SK-N-SH treated with all-trans-retinoic acid at 6 μM for 48 hours (cell line): ENCODE measurements around the gene SLC24A1.

ENCODE experiments used
- ATAC-seq: fragments of 200-7000 bp; cut with Tn5 transposase; 3 replicates; pipeline ENCODE4 v1.9.1; 2020; ENCODE audit warnings: mild to moderate bottlenecking, moderate library complexity
- ARNTL ChIP-seq: fragments of 450-650 bp; formaldehyde crosslinking; IDR thresholded peaks from 2 replicates; pipeline ENCODE4 v1.5.0; 2020; ENCODE audit warnings: low read depth, mild to moderate bottlenecking, moderate library complexity, borderline replicate concordance
- BACH2 ChIP-seq: fragments of 250-450 bp; sonication (Bioruptor Pico); IDR thresholded peaks from 2 replicates; pipeline ENCODE4 v1.9.0; 2021; ENCODE audit warnings: mild to moderate bottlenecking, borderline replicate concordance
- CSDC2 ChIP-seq: fragments of 250-450 bp; sonication (Bioruptor Pico); IDR thresholded peaks from 2 replicates; pipeline ENCODE4 v1.5.0; 2020; ENCODE audit warnings: mild to moderate bottlenecking, moderate library complexity
- CSRNP3 ChIP-seq: fragments of 250-450 bp; sonication (Bioruptor Pico); IDR thresholded peaks from 2 replicates; pipeline ENCODE4 v1.5.1; 2021; ENCODE audit warnings: mild to moderate bottlenecking, moderate library complexity
- ESRRG ChIP-seq: fragments of 250-450 bp; sonication (Bioruptor Pico); IDR thresholded peaks from 2 replicates; pipeline ENCODE4 v1.6.1; 2021; ENCODE audit warnings: mild to moderate bottlenecking
- GLIS3 ChIP-seq: fragments of 250-450 bp; sonication (Bioruptor Pico); IDR thresholded peaks from 2 replicates; pipeline ENCODE4 v1.5.0; 2020; ENCODE audit warnings: mild to moderate bottlenecking, moderate library complexity
- OSR1 ChIP-seq: fragments of 250-450 bp; sonication (Bioruptor Pico); IDR thresholded peaks from 2 replicates; pipeline ENCODE4 v1.8.0; 2022; ENCODE audit warnings: moderate library complexity, mild to moderate bottlenecking, inconsistent platforms
- PPARA ChIP-seq: fragments of 250-450 bp; sonication (Bioruptor Pico); IDR thresholded peaks from 2 replicates; pipeline ENCODE4 v1.5.0; 2020; ENCODE audit warnings: mild to moderate bottlenecking, borderline replicate concordance
- RARB ChIP-seq: fragments of 250-450 bp; sonication (Bioruptor Pico); IDR thresholded peaks from 2 replicates; pipeline ENCODE4 v1.8.0; 2021; ENCODE audit warnings: mild to moderate bottlenecking, moderate library complexity
- SNAI2 ChIP-seq: fragments of 250-450 bp; sonication (Bioruptor Pico); IDR thresholded peaks from 2 replicates; pipeline ENCODE4 v1.5.0; 2020; ENCODE audit warnings: mild to moderate bottlenecking, moderate library complexity
- TCF4 ChIP-seq: fragments of 250-450 bp; sonication (Bioruptor Pico); IDR thresholded peaks from 2 replicates; pipeline ENCODE4 v1.8.0; 2021; ENCODE audit warnings: mild to moderate bottlenecking, moderate library complexity, borderline replicate concordance
- TOX ChIP-seq: fragments of 250-450 bp; sonication (Bioruptor Pico); IDR thresholded peaks from 2 replicates; pipeline ENCODE4 v1.8.0; 2021; ENCODE audit warnings: mild to moderate bottlenecking, moderate library complexity, borderline replicate concordance
- ZC3H10 ChIP-seq: fragments of 250-450 bp; sonication (Bioruptor Pico); IDR thresholded peaks from 2 replicates; pipeline ENCODE4 v1.5.1; 2021; ENCODE audit warnings: mild to moderate bottlenecking, moderate library complexity
- ZFP3 ChIP-seq: fragments of 250-450 bp; sonication (Bioruptor Pico); IDR thresholded peaks from 2 replicates; pipeline ENCODE4 v1.5.0; 2020; ENCODE audit warnings: mild to moderate bottlenecking, moderate library complexity
- ZFP30 ChIP-seq: fragments of 450-650 bp; formaldehyde crosslinking; IDR thresholded peaks from 2 replicates; pipeline ENCODE4 v1.5.0; 2022; ENCODE audit warnings: mild to moderate bottlenecking, moderate library complexity
- ZNF565 ChIP-seq: fragments of 450-650 bp; formaldehyde crosslinking; conservative IDR thresholded peaks from 2 replicates; pipeline ENCODE4 v1.5.0; 2020; ENCODE audit warnings: low read depth, mild to moderate bottlenecking, moderate library complexity
- ZNF70 ChIP-seq: fragments of 450-650 bp; formaldehyde crosslinking; IDR thresholded peaks from 2 replicates; pipeline ENCODE4 v1.5.0; 2020; ENCODE audit warnings: mild to moderate bottlenecking, moderate library complexity
- ZNF8 ChIP-seq: fragments of 450-650 bp; formaldehyde crosslinking; IDR thresholded peaks from 2 replicates; pipeline ENCODE4 v1.5.0; 2020; ENCODE audit warnings: mild to moderate bottlenecking, moderate library complexity
- TF ChIP-seq, protein P1 (sequence below): fragments of 250-450 bp; sonication (Bioruptor Pico); IDR thresholded peaks from 2 replicates; pipeline ENCODE4 v1.8.0; 2020; ENCODE audit warnings: mild to moderate bottlenecking, moderate library complexity, borderline replicate concordance
- TF ChIP-seq, protein P2 (sequence below): fragments of 250-450 bp; sonication (Bioruptor Pico); IDR thresholded peaks from 2 replicates; pipeline ENCODE4 v1.5.1; 2020; ENCODE audit warnings: low read depth, mild to moderate bottlenecking, moderate library complexity
- TF ChIP-seq, protein P3 (sequence below): fragments of 250-450 bp; sonication (Bioruptor Pico); IDR thresholded peaks from 2 replicates; pipeline ENCODE4 v1.5.0; 2020; ENCODE audit warnings: mild to moderate bottlenecking, moderate library complexity

The SLC24A1 gene

DNA sequence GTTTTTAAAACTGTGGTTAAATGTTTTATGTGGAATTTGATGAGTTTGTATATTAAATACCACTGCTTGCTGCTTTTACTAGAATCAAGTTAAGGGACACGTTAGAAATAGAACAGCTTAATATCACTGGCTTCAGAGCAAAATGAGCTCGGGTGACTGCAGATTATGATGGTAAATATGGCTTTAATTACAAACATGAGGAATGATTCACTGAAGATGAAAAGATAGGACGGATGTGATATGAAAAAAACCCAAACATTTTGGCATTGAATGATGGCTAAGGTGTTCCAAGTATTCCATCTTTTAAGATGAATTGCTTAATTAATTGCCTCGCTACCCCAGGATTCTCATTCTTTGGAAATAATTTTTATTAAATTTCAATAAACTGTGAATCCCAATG, 33.7 kb downstream of the SLC24A1 start:
- TF ChIP-seq RARB (CRISPR knock-in tag) (no peak), ZNF565 (no peak), GLIS3 (CRISPR knock-in tag) (no peak), OSR1 (CRISPR knock-in tag) (no peak), TOX (CRISPR knock-in tag) (no peak), ZFP30 (CRISPR knock-in tag) (no peak), PPARA (CRISPR knock-in tag) (no peak), ZNF8 (CRISPR knock-in tag) (no peak), BACH2 (CRISPR knock-in tag) (no peak), SNAI2 (CRISPR knock-in tag) (no peak), CSRNP3 (CRISPR knock-in tag) (no peak)
- peak; percentile 75 for ATAC-seq

- no peak for ATAC-seq
- TF ChIP-seq ZNF565 (no peak), OSR1 (CRISPR knock-in tag) (no peak), RARB (CRISPR knock-in tag) (no peak), CSRNP3 (CRISPR knock-in tag) (no peak), ZNF70 (CRISPR knock-in tag) (no peak), ZNF8 (CRISPR knock-in tag) (no peak), ARNTL (CRISPR knock-in tag) (no peak), PPARA (CRISPR knock-in tag) (no peak)
- TF ChIP-seq, protein P1, sequence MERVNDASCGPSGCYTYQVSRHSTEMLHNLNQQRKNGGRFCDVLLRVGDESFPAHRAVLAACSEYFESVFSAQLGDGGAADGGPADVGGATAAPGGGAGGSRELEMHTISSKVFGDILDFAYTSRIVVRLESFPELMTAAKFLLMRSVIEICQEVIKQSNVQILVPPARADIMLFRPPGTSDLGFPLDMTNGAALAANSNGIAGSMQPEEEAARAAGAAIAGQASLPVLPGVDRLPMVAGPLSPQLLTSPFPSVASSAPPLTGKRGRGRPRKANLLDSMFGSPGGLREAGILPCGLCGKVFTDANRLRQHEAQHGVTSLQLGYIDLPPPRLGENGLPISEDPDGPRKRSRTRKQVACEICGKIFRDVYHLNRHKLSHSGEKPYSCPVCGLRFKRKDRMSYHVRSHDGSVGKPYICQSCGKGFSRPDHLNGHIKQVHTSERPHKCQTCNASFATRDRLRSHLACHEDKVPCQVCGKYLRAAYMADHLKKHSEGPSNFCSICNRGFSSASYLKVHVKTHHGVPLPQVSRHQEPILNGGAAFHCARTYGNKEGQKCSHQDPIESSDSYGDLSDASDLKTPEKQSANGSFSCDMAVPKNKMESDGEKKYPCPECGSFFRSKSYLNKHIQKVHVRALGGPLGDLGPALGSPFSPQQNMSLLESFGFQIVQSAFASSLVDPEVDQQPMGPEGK (CRISPR knock-in tag): no peak
- TF ChIP-seq, all 23 proteins: peak for 0
Observed at GRCh38 chr15:65659502-65660052, 37.8 kb downstream of the SLC24A1 start.

- TF ChIP-seq ZNF8 (CRISPR knock-in tag) (no peak), OSR1 (CRISPR knock-in tag) (no peak), ZC3H10 (no peak), ZNF70 (CRISPR knock-in tag) (no peak), CSDC2 (CRISPR knock-in tag) (no peak), CSRNP3 (CRISPR knock-in tag) (no peak), PPARA (CRISPR knock-in tag) (no peak)
- ATAC-seq: no peak
Observed at GRCh38 chr15:65660927-65661326, 39.2 kb downstream of the SLC24A1 start.

DNA sequence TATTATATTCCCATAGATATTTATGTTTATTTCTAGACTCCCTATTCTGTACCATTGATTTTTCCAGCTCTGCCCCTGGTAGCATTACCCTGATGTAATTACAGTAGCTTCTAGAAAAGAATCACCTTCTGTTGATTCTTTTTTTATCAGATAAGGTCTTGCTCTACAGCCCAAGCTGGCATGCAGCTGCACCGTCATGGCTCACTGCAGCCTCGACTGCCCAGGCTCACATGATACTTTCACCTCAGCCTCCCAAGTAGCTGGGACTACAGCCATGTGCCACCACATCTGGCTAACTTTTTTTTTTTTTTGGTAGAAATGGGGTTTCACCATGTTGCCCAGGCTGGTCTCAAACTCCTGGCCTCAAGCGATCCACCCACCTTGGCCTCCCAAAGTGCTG, 41.8 kb downstream of the SLC24A1 start:
- no peak for ATAC-seq
- TF ChIP-seq ZC3H10 (no peak), TCF4 (CRISPR knock-in tag) (no peak), SNAI2 (CRISPR knock-in tag) (no peak), ARNTL (CRISPR knock-in tag) (no peak), ZFP3 (CRISPR knock-in tag) (no peak), ZNF70 (CRISPR knock-in tag) (no peak), BACH2 (CRISPR knock-in tag) (no peak), RARB (CRISPR knock-in tag) (no peak), OSR1 (CRISPR knock-in tag) (no peak), ESRRG (CRISPR knock-in tag) (no peak)
- TF ChIP-seq, protein P2, sequence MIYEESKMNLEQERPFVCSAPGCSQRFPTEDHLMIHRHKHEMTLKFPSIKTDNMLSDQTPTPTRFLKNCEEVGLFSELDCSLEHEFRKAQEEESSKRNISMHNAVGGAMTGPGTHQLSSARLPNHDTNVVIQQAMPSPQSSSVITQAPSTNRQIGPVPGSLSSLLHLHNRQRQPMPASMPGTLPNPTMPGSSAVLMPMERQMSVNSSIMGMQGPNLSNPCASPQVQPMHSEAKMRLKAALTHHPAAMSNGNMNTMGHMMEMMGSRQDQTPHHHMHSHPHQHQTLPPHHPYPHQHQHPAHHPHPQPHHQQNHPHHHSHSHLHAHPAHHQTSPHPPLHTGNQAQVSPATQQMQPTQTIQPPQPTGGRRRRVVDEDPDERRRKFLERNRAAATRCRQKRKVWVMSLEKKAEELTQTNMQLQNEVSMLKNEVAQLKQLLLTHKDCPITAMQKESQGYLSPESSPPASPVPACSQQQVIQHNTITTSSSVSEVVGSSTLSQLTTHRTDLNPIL (CRISPR knock-in tag): no peak
- TF ChIP-seq, protein P3, sequence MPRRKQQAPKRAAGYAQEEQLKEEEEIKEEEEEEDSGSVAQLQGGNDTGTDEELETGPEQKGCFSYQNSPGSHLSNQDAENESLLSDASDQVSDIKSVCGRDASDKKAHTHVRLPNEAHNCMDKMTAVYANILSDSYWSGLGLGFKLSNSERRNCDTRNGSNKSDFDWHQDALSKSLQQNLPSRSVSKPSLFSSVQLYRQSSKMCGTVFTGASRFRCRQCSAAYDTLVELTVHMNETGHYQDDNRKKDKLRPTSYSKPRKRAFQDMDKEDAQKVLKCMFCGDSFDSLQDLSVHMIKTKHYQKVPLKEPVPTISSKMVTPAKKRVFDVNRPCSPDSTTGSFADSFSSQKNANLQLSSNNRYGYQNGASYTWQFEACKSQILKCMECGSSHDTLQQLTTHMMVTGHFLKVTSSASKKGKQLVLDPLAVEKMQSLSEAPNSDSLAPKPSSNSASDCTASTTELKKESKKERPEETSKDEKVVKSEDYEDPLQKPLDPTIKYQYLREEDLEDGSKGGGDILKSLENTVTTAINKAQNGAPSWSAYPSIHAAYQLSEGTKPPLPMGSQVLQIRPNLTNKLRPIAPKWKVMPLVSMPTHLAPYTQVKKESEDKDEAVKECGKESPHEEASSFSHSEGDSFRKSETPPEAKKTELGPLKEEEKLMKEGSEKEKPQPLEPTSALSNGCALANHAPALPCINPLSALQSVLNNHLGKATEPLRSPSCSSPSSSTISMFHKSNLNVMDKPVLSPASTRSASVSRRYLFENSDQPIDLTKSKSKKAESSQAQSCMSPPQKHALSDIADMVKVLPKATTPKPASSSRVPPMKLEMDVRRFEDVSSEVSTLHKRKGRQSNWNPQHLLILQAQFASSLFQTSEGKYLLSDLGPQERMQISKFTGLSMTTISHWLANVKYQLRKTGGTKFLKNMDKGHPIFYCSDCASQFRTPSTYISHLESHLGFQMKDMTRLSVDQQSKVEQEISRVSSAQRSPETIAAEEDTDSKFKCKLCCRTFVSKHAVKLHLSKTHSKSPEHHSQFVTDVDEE (CRISPR knock-in tag): no peak
- TF ChIP-seq, protein P1 (CRISPR knock-in tag): no peak
